Measurements from ENCODE around the gene ACVRL1.

The ACVRL1 gene

DNA sequence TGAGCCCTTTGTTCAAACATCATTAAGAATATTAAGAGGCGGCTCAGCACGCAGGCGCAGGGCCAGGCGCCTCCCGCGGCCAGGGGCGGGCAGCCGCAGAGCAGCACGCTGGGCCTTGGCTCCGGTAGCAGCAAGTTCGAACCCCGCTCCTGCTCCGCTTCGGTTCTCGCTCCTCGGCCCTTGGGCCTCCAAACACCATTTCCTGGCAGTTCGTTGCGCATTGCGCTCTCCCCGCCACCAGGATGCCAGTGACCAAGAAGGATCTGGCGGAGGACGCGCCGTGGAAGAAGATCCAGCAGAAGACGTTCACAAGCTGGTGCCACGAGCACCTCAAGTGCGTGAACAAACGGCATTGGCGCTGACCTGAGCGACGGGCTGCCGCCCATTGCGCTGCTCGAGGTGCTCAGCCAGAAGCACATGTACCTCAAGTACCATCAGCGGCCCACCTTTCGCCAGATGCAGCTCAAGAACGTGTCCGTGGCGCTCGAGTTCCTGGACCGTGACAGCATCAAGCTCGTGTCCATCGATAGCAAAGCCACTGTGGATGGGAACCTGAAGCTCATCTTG is 6.9 kb upstream of the ACVRL1 start:
- no peak for DNase-seq

DNA sequence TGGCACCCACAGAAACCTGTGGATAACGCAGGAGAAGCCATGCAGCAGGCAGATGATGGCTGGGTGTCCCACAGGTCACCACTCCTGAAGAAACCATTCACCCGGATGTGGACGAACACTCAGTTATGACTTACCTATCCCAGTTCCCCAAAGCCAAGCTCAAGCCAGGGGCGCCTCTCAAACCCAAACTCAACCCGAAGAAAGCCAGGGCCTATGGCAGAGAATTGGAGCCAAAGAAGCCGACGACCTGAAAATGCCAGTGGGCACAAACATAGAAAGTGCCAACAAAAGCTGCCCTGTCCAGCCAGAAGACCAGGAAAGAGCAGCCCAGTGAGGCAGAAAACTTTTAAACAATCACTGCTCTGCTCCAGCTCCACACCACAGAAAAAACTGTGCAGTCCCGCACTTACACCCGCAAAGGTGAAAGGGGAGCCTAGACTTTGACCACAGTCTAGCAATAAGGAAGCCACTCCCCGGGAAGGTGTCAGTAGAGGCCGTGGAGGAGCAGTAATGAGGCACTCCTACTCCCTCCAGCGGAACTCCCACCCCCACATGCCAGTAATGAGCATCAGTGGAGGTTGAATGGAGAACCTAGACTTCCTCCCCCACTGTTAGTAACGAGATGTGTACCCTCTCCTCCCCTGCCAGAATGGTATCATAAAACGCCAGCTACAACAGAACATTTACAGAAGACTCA is 6.0 kb upstream of the ACVRL1 start:
- no peak for DNase-seq

DNA sequence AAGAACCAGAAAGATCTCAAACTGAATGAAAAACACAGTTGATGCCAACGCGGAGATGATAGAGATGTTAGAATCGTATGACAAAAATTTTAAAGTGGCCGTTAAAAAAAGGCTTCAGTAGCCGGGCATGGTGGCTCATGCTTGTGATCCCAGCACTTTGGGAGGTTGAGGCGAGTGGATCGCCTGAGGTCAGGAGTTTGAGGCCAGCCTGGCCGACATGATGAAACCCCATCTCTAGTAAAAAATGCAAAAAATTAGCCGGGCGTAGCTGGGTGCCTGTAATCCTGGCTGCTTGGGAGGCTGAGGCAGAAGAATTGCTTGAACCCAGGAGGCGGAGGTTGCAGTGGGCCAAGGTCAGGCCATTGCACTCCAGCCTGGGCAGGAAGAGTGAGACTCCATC is 5.4 kb upstream of the ACVRL1 start:
- DNase-seq: no peak

DNA sequence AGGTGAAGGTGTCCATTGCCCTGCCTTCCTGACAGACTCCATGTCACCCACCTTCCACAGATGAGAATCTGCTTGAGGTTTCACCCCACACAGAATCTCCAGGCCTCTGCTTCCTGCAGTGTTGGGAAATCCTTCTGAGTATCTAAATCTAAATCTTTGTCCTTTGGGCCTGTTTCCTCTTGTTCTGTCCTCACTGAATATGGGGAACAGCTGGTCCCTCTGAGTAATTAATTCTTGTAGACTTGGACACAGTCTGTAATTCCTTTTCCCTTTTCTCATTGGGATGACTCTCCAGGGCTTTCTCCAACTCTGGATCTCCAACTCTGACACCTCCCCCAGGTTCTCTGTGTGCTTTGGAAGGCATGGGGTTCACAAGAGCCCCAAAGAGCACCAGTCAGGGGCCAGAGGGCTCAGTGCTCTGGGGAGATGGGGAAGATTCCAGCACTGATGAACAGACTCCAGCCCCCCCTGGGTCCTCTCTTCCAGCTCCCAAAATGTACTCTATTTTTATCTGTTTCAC is 2.3 kb upstream of the ACVRL1 start:
- no peak for DNase-seq

GRCh38 chr12:51905471-51906429 is 1.6 kb upstream of the ACVRL1 start:
- no peak for DNase-seq

- DNase-seq: no peak
Measured at GRCh38 chr12:51906430-51907082, 748 bp upstream of the ACVRL1 start.

DNA sequence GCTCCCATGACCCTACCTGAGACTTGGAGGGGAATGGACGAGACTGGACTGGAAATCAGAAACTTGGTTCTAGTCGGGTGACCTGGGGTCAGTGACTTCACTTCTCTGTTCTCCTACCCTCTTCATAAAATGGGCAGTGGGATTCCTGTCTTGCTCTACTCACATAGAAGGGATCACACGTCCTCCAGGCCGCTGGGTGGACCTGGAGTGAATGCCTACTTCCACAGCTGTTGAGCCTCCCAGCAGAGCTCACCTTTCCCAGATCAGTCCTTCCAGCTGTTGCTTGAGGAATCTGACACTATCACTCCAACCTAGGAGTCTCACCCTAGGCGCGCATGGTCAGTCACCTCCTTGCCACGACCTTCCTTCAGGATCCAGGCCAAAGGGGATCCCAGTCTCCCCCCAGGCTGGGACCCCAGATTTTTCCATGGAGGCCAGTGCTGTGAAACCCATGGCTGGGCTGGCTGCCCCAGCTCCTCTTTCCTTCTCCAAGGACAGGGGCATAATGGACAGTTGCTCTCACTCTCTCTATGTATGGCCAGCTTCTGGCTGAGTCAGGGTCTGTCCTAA is 637 bp downstream of the ACVRL1 start:
- DNase-seq: no peak

DNA sequence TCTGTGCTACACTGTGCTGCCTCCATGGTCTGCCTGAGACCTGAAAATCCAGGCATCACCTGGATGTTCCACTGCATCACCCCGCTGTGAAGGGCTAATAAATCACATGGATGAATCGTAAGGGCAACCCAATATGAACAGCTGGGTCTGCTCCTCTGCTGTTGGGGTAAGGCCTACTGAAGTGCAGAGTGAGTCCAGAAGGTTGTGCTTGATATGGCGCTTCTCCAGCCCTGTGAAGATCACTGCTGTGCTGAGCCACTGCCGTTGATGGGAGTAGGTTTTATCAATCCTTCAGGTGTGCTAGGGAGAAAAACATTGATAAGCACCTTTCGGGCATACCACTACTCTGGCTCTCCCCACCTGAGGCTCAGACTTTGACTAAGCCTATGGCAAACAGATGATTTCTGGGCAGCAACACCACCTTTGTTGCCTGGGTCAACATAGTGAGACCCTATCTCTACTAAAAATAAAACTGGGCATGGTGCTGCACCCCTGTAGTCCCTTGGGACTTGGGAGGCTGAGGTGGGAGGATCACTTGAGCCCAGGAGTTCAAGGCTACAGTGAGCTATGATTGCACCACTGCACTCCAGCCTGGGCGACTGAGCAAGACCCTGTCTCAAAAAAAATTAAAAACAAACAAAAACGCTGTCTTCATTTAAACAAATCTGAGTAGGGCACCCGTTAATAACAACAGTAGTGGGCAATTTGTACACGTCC is 1.7 kb downstream of the ACVRL1 start:
- DNase-seq: no peak

GRCh38 chr12:51910168-51910567 is 2.9 kb downstream of the ACVRL1 start:
- DNase-seq: no peak

GRCh38 chr12:51910691-51911090 is 3.4 kb downstream of the ACVRL1 start:
- no peak for DNase-seq

- DNase-seq: no peak
Measured at GRCh38 chr12:51911307-51911706, 4.0 kb downstream of the ACVRL1 start.

DNA sequence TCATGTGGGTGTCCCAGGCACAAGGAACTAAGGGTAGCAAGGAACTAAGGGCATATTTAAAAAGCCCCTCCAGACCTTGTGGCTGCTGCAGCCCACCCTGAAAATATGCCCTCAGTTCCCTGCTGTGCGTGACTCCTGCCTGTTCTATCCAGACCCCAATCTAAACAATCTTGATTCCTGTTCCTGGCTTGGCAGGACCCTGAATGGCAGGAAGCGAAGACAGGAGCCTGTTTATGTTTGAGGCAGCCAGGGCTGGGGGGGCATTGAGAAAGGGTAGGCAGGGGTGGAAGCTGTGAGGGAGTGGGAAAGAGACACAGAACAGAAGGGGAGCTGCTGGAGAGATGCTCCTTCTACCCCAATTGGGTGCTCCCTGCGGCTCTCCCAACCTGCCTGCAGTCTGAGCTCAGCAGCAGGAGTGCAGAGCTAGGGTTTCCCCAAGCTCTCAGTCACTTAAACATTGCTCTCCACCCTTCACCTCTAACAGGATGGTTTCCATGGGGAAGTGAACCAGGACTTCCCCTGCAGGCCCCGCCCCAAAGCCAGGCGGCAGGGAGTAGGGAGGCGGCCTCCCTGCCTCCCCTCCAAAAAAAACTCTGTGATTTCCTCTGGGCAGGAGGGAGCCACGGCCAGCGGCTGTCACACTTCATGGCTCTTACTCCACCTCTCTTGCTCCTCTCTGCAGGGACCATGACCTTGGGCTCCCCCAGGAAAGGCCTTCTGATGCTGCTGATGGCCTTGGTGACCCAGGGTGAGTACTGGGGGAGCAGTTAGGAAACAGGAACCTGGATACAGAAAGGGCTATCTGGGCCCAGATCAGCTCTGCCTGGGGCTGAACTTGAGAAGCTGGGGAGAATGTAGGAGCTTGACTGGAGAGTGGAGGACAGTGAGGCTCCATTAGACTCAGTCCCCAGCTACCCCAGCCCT is 4.7 kb downstream of the ACVRL1 start:
- DNase-seq: no peak

DNA sequence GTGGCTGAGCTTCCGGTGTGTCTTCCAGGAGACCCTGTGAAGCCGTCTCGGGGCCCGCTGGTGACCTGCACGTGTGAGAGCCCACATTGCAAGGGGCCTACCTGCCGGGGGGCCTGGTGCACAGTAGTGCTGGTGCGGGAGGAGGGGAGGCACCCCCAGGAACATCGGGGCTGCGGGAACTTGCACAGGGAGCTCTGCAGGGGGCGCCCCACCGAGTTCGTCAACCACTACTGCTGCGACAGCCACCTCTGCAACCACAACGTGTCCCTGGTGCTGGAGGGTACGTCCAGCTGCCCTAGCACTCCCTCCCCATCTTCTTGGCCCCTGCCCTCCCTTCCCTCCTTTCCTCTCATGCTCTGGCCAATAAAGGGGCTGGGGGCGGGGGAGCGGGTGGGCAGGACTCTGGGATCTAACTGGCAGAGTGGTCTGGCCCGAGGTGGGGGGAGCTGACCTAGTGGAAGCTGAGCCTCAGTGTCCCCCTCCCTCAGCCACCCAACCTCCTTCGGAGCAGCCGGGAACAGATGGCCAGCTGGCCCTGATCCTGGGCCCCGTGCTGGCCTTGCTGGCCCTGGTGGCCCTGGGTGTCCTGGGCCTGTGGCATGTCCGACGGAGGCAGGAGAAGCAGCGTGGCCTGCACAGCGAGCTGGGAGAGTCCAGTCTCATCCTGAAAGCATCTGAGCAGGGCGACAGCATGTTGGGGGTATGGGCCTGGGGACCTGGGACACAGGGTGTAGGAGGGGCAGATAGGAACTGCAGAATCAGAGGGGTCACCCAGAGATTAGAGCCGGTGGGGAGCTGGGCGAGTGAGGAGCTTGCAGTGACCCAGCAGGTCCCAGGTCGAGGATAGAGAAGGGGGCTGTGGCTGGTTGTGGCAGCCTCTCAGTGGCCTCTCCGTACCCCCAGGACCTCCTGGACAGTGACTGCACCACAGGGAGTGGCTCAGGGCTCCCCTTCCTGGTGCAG is 6.0 kb downstream of the ACVRL1 start:
- no peak for DNase-seq

DNA sequence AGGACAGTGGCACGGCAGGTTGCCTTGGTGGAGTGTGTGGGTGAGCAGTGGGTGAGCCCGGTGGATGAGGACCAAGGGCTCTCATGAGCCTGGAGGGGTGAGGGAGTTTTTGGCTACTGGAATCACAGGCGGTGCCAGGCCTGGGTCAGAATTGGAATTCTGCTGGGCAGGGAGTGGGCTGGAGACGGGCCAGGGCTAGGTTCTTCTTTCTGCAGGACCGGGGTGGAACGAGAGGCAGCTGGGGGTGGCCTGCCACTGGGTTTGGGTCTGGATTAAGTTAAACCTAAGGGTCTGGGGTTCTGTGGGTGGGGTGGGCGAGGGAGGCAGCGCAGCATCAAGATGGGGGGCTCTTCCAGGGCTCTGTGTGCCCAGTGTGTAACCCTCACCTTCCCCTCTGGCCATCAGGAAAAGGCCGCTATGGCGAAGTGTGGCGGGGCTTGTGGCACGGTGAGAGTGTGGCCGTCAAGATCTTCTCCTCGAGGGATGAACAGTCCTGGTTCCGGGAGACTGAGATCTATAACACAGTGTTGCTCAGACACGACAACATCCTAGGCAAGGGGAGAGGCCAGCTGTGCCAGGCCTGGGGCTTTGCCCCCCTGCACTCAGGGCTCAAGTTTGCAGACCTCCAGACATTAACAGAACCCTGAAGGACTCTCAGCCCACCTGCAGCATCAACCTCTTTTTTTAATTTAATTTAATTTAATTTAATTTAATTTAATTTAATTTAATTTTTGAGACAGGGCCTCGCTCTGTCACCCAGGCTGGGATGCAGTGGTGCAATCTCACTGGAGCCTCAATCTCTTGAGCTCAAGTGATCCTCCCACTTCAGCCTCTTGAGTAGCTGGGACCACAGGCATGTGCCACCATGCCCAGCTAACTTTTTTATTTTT is 7.0 kb downstream of the ACVRL1 start:
- no peak for DNase-seq

DNA sequence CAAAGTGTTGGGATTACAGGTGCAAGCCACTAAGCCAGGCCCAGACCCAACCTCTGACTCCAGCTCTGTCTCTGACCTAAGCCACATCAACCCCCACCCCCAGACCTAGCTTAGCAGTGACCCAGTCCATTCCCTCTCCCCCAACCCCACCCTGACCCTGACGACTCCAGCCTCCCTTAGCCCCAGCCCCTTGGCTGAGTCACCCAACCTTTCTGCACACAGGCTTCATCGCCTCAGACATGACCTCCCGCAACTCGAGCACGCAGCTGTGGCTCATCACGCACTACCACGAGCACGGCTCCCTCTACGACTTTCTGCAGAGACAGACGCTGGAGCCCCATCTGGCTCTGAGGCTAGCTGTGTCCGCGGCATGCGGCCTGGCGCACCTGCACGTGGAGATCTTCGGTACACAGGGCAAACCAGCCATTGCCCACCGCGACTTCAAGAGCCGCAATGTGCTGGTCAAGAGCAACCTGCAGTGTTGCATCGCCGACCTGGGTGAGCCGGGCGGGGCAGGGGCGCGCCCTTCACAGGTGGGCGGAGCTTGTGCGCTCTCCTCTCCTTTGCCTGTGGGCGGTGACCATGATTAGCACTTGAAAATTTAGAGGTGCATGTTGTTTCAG is 7.8 kb downstream of the ACVRL1 start:
- DNase-seq: no peak

DNA sequence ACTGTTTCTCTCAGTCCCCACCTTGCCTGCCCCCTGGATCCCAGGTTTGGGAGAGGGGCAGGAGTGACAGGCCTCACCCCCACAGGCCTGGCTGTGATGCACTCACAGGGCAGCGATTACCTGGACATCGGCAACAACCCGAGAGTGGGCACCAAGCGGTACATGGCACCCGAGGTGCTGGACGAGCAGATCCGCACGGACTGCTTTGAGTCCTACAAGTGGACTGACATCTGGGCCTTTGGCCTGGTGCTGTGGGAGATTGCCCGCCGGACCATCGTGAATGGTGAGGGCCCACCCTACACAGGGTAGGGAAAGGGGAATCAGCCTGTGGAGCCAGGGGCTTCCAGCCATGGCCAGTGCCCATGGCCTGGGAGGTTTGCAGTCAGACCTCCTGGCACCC is 8.6 kb downstream of the ACVRL1 start:
- DNase-seq: no peak

DNA sequence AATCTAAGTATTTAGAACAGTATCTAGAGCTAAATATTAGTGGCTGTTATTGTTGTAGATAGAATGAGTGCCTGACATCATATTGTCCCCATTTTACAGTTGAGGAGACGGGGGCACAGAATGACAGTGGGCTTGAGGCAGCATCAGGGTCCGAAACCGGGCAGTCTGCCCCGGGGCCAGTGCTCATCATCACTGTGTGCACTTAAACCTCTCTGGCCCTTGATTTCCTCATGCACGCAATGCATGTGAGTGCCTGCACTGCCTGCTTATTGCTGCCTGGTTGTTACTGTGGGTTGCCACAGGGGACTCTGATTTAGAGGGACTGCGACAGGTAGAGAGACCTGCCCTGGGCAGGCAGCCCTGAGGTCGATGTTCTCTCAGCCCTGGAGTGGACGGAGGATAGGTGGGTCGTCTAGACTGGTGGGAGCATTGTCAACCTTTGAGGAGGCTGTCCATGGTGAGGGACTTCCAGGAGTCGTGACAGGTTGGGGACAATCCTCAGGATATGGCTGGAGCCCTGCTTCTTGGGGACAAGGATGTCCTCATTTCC is 9.8 kb downstream of the ACVRL1 start:
- no peak for DNase-seq
